Activated T-cell treated with anti-CD3 and anti-CD28 coated beads, Interleukin-2, amount 50 U/mL, for 4 hours (primary cell): ENCODE measurements around the gene NCDN. TPM values are rescaled to one million over a fixed set of nuclear protein-coding genes. Genes with fewer than 3 reads are reported as not detected.
A peak's percentile ranks its signal among the peaks of the same experiment; 100 is the strongest.

Experiments used
- ATAC-seq, 2 donors: fragments of 200-7000 bp; cut with Tn5 transposase; one replicate each; pipeline ENCODE4 v1.10.0; 2021
- DNase-seq: peaks from one replicate; pipeline ENCODE4 v3.0.0-alpha.2; 2020
- H3K27me3 Mint-ChIP-seq: one replicate; pipeline ENCODE4 v1.8.0; 2021; ENCODE audit warnings: low read depth, mixed read lengths
- H3K36me3 Mint-ChIP-seq: one replicate; pipeline ENCODE4 v1.8.0; 2022; ENCODE audit warnings: mixed read lengths; ENCODE audit not compliant: insufficient read depth
- H3K4me1 Mint-ChIP-seq: one replicate; pipeline ENCODE4 v1.8.0; 2021; ENCODE audit warnings: low read depth, mixed read lengths
- H3K4me3 Mint-ChIP-seq: one replicate; pipeline ENCODE4 v1.8.0; 2021; ENCODE audit warnings: mild to moderate bottlenecking, moderate library complexity, mixed read lengths
- H3K9me3 Mint-ChIP-seq: one replicate; pipeline ENCODE4 v1.8.0; 2021; ENCODE audit warnings: mixed read lengths
- total RNA-seq, 3 donors: library from RNA; stranded (reverse); gene quantifications; one replicate each; pipeline ENCODE4 v1.2.1, GENCODE V29; 2021

Gene NCDN, protein sequence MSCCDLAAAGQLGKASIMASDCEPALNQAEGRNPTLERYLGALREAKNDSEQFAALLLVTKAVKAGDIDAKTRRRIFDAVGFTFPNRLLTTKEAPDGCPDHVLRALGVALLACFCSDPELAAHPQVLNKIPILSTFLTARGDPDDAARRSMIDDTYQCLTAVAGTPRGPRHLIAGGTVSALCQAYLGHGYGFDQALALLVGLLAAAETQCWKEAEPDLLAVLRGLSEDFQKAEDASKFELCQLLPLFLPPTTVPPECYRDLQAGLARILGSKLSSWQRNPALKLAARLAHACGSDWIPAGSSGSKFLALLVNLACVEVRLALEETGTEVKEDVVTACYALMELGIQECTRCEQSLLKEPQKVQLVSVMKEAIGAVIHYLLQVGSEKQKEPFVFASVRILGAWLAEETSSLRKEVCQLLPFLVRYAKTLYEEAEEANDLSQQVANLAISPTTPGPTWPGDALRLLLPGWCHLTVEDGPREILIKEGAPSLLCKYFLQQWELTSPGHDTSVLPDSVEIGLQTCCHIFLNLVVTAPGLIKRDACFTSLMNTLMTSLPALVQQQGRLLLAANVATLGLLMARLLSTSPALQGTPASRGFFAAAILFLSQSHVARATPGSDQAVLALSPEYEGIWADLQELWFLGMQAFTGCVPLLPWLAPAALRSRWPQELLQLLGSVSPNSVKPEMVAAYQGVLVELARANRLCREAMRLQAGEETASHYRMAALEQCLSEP
- 10 to 100 TPM; 60.6 to 61.8 (median 61.6) TPM for total RNA-seq

DNA sequence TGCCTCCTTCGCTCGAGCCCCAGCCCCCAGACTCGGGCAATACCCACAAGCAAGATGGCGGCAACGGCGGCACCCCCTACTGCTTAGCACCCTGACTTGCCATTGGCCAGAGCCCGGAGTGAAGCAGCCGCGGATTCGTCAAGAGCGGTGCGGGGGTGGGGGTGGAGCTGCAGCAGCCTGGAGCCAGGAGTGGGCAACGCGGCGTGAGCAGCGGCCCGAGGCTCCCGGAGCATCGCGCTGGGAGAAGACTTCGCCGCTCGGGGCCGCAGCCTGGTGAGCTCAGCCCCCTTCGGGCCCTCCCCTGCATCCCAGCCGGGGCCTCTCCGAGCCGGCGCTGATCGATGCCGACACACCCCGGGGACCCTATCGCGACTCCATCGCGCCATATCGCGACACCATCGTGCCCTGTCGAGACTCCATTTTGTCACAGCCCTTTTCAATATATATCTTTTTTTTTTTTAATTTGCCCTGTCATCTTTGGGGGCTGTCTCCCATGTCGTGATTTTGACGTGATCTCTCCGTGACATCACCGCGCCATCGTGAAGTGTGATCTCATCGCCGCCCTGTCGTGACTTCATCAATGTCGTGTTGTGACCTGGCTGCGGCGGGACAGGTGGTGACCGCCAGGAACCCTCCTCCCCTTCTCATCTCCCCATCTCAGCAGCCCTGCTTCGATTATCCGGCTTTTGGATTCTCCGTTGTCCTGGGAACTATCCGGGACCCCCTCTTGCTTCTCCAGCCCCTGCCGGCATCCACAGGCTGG, at the start of gene NCDN:
TSS of gene NCDN (plus strand) at position 189 of the 763 bp plus-strand sequence. CDS start at position 581, 392 bp downstream.
- H3K4me3 Mint-ChIP-seq, result peak within 1 kb of the TSS; percentile 98
- peaks cover 4% of the 10 kb centered on the region for H3K36me3 Mint-ChIP-seq
- no peaks in the 10 kb centered on the region for H3K27me3 Mint-ChIP-seq
- peaks cover 49% of the 10 kb centered on the region for H3K4me1 Mint-ChIP-seq
- DNase-seq, result peak; percentile 94
- no peaks in the 10 kb centered on the region for H3K9me3 Mint-ChIP-seq
- peak; percentile 89 for ATAC-seq

DNA sequence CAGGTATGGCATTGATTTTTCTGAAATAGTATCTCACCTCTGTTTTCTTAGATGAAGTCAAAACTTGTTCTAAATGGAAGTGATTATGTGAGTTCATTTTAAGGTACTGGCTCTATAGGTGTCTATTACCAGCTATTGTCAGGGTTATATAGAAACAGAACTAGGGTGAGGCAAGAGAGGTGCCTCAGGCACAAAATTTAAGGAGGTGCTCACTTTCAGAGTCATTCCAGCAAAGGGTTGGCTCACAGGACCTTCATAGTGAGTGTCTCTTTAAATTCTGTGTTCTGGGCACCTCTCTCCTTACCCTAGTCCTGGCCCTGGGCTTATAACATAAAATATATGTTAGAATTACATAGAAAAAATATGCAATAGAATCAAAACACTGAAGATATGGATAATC, 49.7 kb upstream of the NCDN start:
- peaks cover 66% of the 10 kb centered on the region for H3K4me1 Mint-ChIP-seq
- no peak for DNase-seq
- no peak for ATAC-seq
- H3K36me3 Mint-ChIP-seq, result peaks cover 8% of the 10 kb centered on the region
- no peaks in the 10 kb centered on the region for H3K9me3 Mint-ChIP-seq
- no peak overlapping the region for H3K4me3 Mint-ChIP-seq
- no peaks in the 10 kb centered on the region for H3K27me3 Mint-ChIP-seq

DNA sequence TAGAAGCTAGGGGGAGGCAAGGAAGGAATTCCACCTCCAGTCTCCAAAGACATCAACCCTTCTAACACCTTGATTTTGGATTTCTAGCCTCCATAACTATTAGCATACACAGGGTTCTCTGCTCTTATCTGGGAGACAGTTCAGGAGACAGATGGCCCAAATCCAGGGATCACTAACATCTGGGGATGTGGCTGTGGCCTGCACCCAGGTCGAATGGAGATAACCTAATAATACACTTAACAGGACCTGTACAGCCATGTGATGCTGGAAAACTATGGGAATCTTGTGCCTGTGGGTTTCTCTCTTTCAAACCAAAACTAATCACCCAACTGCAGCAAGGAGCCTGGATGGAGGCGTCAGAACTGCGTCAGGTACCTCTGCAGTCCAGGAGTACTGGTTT, 48.0 kb upstream of the NCDN start:
- peaks cover 10% of the 10 kb centered on the region for H3K36me3 Mint-ChIP-seq
- peaks cover 67% of the 10 kb centered on the region for H3K4me1 Mint-ChIP-seq

DNA sequence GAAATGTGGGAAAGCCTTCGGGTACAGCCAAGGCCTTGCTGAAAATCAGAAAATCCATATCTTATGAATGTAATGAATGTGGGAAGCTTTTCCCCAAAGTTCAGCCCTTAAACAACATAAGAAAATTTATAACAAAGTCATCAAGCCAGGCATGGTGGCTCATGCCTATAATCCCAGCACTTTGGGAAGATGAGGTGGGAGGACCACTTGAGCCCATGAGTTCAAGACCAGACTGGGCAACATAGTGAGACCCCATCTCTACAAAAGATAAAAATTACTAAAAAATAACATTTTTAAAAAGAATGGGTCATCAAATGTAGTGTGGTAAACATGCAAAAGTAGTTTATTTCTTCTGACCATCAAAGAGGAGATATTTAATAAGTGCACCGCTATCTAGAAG, 46.3 kb upstream of the NCDN start:
- ATAC-seq (no peak), DNase-seq (no peak)
- Mint-ChIP-seq H3K4me1 (peaks cover 53% of the 10 kb centered on the region), H3K9me3 (peaks cover 18% of the 10 kb centered on the region), H3K27me3 (no peaks in the 10 kb centered on the region), H3K4me3 (no peak overlapping the region), H3K36me3 (peaks cover 21% of the 10 kb centered on the region)

More for the DNA sequence above, 48.0 kb upstream of the NCDN start:
- DNase-seq, result no peak
- H3K27me3 Mint-ChIP-seq, result no peaks in the 10 kb centered on the region
- peaks cover 4% of the 10 kb centered on the region for H3K9me3 Mint-ChIP-seq
- H3K4me3 Mint-ChIP-seq, result no peak overlapping the region
- ATAC-seq, result no peak

DNA sequence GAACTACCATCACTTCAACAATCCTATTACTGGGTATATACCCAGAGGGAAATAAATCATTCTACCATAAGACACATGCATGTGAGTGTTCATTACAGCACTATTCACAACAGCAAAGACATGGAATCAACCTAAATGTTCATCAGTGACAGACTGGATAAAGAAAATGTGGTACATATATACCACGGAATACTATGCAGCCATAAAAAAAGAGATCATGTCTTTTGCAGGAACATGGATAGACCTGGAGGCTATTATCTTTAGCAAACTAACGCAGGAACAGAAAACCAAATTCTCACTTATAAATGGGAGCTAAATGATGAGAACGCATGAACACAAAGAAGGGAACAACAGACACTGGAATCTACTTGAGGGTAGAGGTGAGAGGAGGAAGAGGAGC, 39.4 kb upstream of the NCDN start:
- Mint-ChIP-seq H3K9me3 (peaks cover 31% of the 10 kb centered on the region), H3K27me3 (no peaks in the 10 kb centered on the region), H3K36me3 (peaks cover 33% of the 10 kb centered on the region), H3K4me1 (peaks cover 27% of the 10 kb centered on the region), H3K4me3 (no peak overlapping the region)
- ATAC-seq (no peak), DNase-seq (no peak)

DNA sequence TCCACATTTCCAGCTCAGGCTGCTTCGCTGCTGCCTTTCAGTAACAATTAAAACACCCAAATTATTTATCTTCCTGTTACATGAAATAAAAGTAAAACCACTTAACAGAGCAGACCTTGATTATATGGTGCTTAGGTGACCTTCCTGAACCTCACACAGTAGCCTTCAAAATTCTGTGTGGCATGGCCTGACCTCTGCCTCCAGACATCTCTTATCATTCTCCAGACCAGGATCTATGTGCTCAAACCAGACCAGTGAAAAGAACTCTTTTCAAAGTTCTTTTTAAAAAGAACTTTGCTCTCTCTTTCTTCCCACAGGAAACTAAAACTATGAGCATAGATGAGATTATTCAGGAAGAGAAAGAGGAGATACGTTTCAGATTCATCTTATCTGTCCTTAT, 38.2 kb upstream of the NCDN start:
- H3K4me1 Mint-ChIP-seq, result peaks cover 24% of the 10 kb centered on the region
- H3K9me3 Mint-ChIP-seq, result peaks cover 35% of the 10 kb centered on the region
- DNase-seq (no peak), ATAC-seq (no peak)
- no peaks in the 10 kb centered on the region for H3K27me3 Mint-ChIP-seq
- no peak overlapping the region for H3K4me3 Mint-ChIP-seq
- H3K36me3 Mint-ChIP-seq, result peaks cover 36% of the 10 kb centered on the region

DNA sequence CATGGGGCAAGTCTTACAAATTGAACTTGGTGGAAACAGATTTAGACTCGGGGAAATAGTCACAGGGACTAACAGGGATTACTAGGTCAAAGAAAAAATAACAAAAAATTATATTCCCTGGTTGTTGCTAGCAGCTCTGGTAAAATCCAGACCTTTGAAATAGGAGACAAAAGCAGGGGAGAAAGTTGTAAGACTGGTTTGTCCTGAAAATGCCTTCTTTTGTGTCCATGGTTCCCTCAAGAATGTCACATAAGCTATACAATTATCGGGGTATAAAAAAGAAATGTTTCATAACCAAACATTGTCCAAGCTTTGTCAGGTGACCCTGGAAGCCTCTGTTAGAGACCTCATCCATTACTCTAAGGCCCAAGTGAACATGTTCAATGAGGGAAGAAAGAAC, 33.5 kb upstream of the NCDN start:
- H3K27me3 Mint-ChIP-seq, result no peaks in the 10 kb centered on the region
- DNase-seq, result no peak
- H3K4me1 Mint-ChIP-seq, result peaks cover 11% of the 10 kb centered on the region
- H3K36me3 Mint-ChIP-seq, result peaks cover 29% of the 10 kb centered on the region
- H3K9me3 Mint-ChIP-seq, result peaks cover 34% of the 10 kb centered on the region
- ATAC-seq, result no peak
- H3K4me3 Mint-ChIP-seq, result no peak overlapping the region

DNA sequence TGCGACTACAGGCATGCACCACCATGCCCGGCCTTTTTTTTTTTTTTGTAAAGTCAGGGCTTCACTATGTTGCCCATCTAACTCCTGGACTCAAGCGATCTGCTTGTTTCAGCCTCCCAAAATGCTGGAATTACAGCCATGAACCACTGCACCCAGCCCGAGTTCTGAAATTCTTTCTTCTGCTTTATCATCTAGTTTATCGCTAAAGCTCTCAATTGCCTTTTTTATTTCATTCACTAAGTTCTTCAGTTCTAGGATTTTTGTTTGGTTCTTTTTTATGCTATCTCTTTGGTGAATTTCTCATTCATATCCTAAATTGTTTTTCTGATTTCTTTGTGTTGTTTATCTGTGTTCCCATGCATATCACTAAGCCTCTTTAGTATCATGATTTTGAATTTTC, 27.4 kb upstream of the NCDN start:
- H3K4me3 Mint-ChIP-seq, result no peak overlapping the region
- ATAC-seq (no peak), DNase-seq (no peak)
- H3K36me3 Mint-ChIP-seq, result peaks cover 33% of the 10 kb centered on the region
- H3K27me3 Mint-ChIP-seq, result no peaks in the 10 kb centered on the region
- peaks cover 29% of the 10 kb centered on the region for H3K9me3 Mint-ChIP-seq
- peaks cover 14% of the 10 kb centered on the region for H3K4me1 Mint-ChIP-seq

DNA sequence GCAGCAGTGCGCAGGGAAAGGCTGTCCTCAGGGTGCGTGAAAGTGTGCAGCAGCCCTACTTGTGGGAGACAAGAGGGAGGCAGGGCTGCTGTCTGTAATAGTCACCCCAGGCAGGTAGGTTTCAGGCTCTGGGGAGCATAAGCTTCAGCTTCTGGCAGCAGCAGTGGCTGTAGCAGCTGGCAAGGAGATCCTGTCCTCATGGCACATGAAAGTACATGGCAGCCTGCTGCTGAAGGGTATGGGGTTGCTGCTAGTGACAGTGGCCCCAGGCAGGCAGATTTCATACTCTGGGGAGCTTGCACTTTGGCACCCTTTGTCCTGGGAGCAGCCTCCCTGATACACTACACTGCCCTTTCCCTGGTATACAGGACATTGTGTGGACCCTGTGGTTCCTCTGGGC, 26.7 kb upstream of the NCDN start:
- peaks cover 21% of the 10 kb centered on the region for H3K9me3 Mint-ChIP-seq
- ATAC-seq, result no peak
- H3K4me1 Mint-ChIP-seq, result peaks cover 22% of the 10 kb centered on the region
- H3K27me3 Mint-ChIP-seq, result no peaks in the 10 kb centered on the region
- H3K4me3 Mint-ChIP-seq, result no peak overlapping the region
- H3K36me3 Mint-ChIP-seq, result peaks cover 25% of the 10 kb centered on the region
- DNase-seq, result no peak

DNA sequence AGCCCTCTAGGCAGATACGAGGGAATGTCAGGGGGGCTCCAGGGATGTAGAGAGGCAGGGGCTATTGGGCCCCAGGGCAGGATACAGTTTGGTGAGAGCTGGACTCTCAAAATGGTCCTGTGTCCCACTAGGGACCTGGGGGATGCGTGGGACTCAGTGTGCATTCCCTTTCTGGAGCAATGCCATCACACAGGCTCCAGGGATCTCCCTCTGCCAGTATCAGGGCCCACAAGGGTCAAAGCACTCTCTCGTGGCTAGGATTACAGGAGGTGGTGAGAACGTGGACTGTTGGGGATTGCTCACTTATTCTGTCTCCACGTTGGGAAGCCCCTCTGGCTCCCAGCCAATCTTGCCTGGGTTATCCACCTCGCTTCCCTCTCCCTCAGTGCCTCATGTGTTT, 26.2 kb upstream of the NCDN start:
- Mint-ChIP-seq H3K27me3 (no peaks in the 10 kb centered on the region), H3K4me1 (peaks cover 26% of the 10 kb centered on the region), H3K36me3 (peaks cover 25% of the 10 kb centered on the region), H3K9me3 (peaks cover 21% of the 10 kb centered on the region), H3K4me3 (no peak overlapping the region)
- DNase-seq (no peak), ATAC-seq (no peak)

DNA sequence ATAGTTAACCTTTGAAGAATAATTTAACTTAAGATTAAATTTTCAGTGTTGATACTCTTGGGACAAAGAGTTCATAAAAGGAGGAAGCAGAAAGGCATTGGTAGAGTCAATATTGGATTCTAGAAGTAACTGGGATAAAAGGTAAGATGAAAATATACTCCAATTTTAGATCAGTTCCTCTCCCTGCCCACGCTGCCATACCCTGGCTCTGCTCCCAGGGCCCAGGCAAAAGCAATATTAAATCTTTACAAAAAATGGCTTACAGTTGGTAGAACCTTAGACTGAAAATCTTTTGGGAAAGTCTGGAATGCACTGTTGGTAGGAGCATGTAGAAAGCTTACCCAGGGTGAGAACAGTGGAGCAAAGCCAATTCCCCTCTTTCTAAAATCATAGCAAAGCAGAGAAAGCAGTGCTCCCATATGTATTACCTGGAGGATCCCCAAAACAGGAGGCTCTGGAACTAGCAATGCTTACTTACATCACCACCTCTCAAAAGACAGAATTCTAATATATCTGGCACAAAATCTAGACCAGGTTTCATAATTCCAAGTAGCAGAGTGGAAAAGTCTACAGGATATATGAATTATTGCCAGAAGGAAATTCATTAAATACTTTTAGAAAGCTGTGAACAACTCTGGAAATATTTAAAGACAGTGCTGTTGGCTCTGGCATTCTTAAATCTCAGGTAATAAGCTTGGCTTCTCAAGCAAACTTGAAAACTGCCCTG, 24.9 kb upstream of the NCDN start:
- Mint-ChIP-seq H3K4me3 (no peak overlapping the region), H3K36me3 (peaks cover 20% of the 10 kb centered on the region), H3K27me3 (no peaks in the 10 kb centered on the region), H3K4me1 (peaks cover 39% of the 10 kb centered on the region), H3K9me3 (peaks cover 10% of the 10 kb centered on the region)
- ATAC-seq (no peak), DNase-seq (no peak)

DNA sequence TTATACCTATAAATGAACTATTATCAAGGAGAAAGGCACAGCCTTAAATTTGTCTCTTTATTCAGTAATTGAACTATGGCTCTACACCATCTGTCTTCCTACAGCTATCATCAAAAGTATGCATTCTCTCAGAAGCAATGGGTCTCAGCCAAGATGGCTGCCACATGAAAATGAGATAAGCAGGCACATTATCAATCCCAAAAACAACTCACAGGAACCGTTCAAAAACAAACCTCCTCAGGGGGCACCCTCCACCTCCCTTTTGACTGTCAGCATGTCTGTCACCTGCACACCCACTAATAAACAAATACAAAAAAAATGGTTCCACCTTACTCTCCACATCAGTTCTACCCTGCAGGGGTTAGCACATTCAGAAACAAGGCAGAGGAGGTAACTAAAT, 24.0 kb upstream of the NCDN start:
- no peak for DNase-seq
- no peaks in the 10 kb centered on the region for H3K27me3 Mint-ChIP-seq
- H3K4me1 Mint-ChIP-seq, result peaks cover 46% of the 10 kb centered on the region
- peaks cover 20% of the 10 kb centered on the region for H3K36me3 Mint-ChIP-seq
- ATAC-seq, result no peak
- H3K9me3 Mint-ChIP-seq, result peaks cover 8% of the 10 kb centered on the region
- H3K4me3 Mint-ChIP-seq, result no peak overlapping the region

DNA sequence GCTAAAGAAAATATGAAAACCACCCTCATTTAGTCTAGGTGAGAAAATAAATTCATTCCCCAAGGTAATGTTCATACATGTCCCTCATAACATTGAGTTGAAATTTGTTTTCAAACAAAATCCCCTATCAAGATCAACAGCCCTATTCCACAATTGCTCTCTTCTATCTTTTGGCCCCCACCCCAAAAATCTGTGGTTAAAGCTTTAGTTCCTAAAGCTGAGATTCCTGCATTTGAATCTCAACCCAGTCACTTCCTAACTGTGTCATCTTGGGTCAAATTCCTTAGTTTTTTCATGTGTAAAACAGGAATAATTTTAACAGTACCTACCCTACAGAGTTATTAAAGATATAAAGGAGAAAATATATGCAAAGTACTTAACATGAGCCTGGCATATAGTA, 22.4 kb upstream of the NCDN start:
- Mint-ChIP-seq H3K4me1 (peaks cover 62% of the 10 kb centered on the region), H3K27me3 (no peaks in the 10 kb centered on the region), H3K36me3 (peaks cover 16% of the 10 kb centered on the region), H3K4me3 (no peak overlapping the region), H3K9me3 (peaks cover 5% of the 10 kb centered on the region)
- ATAC-seq, result no peak
- no peak for DNase-seq
